GM18498 (cell line): ENCODE results near the gene NUBPL.

ENCODE experiments used
- ATAC-seq: cut with Tn5 transposase; IDR thresholded peaks from one replicate; pipeline ENCODE4 v1.9.1; 2021; ENCODE audit warnings: mild to moderate bottlenecking, moderate library complexity; ENCODE audit not compliant: unreplicated experiment

Gene NUBPL

GRCh38 chr14:31902002-31902401 is 340.8 kb downstream of the NUBPL start:
- no peak for ATAC-seq

DNA sequence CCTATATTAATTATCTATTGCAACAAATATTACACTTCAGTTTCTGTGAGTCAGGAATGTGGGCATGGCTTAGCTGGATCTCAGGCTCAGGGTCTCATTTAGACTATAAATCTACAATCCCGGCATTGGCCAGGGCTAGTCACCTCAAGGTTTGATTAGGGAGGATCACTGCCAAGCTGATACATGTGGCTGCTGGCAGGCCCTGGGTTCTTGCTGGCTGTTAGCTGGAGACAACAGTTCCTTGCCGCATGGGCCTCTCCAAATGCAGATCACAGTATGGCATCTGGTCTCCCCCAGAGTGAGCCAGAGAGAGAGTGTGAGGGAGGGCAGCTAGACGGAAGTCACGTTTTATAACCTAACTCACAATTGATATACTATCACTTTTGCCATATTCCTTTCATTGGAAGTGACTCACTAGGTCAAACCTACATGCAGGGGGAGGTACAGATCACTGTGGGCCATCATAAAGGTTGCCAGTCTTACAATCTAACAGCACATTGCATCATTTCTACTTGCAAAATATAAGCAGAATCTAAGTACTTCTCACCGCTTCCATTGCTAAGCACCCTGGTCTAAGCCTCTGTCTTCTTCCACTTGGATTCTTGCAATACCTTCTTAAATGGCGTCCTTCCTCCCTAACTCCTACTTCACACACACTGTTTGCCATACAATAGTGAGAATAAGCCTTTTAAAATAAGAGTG is 341.9 kb downstream of the NUBPL start:
- no peak for ATAC-seq

- ATAC-seq, result no peak
Measured at GRCh38 chr14:31909977-31910376, 348.8 kb downstream of the NUBPL start.
